ENCODE measurements around the gene UROD.

UROD gene

DNA sequence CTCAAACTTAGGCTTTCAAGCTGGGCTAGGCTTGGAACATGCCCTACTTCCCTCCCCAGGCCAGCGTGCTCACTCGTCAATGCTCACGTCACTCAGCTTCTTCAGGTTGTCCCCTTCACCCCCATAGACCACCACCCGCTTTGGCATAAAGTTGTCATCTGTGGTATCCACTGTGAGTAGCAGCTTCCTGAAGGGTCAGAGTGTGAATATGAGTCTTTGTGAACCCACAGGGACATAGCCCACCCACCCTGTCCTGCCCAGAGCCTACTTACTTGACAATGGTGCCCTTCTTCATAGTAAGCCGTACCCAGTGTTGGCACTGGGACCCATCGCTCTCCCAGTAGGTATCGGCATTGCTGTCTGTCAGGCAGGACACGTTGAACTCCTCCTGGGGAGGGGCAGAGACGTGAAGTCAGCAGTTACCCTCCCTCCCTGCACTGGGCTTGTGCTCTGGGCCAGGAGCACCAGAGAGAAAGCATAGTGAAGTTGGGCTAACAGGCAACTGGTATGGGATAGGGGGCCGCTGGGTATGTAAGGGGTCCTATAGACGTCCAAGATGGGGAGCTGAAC, 2.7 kb upstream of the UROD start:
- no peak for DNase-seq

DNA sequence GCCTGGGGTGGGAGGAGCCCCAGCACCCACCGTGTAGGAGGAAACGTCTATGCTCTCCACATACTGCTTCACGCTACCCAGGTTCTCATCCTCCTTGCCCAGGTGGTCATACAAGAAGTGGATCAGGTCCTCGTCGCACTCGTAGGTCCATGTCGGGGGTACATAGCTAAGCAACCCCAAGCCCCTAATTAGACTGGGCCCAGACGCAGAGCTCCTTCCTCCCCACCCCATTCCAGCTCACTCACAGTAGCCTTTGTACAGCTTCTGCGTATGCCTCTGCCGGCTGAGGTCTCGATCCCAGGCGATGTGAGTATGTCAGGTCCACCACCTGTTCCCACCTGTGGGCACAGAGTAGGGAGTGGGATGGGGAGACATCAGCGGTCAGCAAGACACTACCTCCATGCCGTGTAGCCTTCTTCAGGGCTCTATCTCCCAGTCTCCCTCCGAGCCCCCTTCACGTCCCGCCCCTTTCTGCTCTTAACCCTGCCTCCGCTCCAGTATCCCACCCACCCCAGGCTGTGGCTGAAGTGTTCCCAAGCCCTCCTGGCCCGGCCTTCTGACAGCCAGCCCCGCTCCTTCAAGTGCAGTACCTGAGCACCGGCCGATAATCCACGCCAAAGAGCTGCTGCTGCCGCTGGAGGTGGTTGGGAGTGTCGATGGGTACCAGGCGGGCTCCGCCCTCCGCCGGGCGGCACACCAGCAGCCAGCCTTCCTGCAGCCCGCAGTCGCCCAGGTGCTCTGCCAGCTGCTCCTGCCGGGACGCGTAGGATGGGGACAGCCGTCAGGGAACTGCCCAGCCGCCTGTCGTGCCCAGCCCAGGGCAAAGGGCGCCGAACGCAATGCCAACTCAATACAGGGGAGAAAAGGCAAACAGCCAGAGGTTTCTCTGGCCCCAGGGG, 1.8 kb upstream of the UROD start:
- DNase-seq = peak; percentile 27

DNA sequence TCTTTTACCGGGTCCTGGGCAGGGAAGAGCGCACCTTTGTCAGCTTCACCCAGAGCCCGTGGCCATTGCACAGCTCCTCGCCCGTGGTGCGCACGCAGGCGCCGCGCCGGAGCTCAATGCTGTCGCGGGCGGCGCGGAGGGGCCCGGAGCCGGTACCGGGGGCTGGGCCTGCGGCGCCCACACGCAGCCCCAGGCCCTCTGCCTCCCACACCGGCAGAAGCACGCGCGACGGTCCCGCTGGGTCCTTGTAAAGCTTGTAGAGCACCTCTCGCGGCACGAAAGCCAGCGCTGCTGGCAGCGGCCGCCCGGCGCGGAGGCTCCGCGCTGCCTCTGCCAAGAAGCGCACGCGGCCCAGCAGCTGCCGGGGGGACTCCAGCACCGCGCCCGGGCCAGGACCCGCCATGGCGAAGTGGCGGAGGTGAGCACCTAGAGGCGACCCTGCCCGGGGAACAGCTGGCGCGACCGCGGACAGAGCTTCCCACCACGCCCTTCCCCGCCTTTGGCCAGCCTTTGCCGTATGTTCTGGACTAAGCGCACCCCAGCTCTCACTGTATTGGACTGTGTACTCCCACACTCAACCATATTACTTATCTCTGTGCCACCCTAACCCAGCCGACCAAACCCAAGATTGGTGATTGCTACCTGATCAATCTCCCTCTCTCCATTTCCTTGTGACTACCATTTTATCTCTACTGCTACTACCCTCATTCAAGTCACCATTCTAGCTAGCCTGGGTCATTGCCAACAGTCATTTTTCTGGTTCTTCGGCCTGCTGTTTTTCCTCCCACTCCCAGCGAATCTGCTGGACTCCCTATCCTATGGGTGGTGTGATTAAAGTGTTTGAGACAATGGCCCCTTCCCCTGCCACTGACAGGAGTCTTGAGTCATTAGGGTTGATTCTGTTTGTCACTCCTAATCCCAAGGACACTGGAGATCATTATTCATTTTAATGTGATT, 921 bp upstream of the UROD start, which contains the start of gene HECTD3:
Gene HECTD3 (minus strand): TSS at position 470 of the 957 bp plus-strand sequence. CDS start 67 bp downstream, at position 403.
- peak; percentile 69 for DNase-seq

DNA sequence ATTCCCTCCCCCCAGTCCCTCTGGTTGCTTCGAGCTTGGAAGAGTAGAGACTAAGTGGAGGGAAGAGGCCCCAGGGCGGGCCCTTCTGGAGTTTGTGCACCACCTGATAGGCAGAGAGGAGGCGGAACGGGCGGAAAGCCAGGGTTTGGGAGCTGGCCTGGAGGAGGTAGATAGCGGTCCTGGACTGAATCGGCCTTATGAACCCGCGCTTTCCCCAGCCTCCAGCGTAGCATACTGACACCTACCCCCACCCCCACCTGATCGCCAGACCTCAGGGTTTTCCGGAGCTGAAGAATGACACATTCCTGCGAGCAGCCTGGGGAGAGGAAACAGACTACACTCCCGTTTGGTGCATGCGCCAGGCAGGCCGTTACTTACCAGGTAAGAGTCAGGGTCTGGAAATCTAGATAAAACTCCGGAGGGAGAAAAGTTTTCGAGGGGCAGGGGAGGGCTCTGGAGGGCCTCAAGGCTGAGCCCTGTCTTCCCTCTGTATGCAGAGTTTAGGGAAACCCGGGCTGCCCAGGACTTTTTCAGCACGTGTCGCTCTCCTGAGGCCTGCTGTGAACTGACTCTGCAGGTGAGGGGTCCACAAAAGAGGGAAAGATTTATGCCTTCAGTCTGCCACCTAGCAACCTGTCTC, 705 bp downstream of the UROD start:
- DNase-seq = peak; percentile 57

DNA sequence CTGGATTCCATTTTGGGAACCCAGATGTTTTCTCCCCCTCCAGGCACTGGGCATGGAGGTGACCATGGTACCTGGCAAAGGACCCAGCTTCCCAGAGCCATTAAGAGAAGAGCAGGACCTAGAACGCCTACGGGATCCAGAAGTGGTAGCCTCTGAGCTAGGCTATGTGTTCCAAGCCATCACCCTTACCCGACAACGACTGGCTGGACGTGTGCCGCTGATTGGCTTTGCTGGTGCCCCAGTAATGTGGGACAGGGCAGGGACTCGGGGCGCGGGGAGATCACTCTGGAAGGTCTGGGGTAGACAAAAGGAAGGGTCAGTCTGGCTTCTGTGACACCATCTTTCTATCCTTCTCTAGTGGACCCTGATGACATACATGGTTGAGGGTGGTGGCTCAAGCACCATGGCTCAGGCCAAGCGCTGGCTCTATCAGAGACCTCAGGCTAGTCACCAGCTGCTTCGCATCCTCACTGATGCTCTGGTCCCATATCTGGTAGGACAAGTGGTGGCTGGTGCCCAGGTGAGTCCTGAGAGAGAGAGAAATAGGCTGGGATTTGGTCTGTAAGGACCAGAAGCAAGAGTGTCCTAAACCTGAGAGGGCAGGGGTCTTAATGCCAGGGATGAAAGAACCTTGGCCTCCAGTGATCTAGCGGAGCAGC, 1.6 kb downstream of the UROD start:
- DNase-seq = no peak

DNA sequence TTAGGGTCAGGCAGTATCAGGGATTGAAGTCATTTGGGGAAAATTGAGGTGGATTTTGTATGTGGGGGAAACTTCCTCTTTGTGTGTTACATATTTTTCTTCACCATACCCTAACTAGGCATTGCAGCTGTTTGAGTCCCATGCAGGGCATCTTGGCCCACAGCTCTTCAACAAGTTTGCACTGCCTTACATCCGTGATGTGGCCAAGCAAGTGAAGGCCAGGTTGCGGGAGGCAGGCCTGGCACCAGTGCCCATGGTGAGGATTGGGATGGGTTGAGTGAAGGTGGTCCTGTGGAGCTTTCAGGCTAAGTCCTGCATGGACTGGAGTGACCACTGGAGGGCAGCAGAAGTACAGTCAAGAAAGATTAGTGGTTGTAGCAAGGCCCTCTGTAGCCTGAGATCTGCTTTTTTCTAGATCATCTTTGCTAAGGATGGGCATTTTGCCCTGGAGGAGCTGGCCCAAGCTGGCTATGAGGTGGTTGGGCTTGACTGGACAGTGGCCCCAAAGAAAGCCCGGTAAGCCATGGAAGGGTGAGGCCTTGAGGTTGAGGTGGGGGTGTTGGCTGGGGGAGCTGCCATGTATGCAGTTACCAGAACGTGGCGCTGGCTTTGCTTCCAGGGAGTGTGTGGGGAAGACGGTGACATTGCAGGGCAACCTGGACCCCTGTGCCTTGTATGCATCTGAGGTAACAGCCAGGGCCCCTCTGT, 2.4 kb downstream of the UROD start:
- DNase-seq = peak; percentile 77

DNA sequence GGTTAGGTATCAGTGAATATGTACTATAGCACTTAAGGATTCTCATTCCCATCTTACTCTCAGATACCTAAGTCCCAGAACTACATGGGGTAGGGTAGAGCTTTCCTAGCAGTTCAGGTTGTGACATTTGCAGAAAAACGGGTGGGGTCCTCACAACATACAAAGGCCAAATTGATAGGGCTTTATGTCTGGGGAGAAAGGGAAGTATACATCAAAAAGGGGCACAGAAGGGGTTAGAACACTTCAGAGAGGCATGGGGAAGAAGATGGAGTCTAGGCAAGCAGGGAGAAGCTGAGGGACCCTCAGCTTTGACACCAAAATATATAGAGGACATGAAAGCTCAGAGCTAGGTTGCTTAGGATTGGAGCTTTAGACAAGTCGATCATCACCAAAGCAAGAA, 3.6 kb downstream of the UROD start:
- no peak for DNase-seq

DNA sequence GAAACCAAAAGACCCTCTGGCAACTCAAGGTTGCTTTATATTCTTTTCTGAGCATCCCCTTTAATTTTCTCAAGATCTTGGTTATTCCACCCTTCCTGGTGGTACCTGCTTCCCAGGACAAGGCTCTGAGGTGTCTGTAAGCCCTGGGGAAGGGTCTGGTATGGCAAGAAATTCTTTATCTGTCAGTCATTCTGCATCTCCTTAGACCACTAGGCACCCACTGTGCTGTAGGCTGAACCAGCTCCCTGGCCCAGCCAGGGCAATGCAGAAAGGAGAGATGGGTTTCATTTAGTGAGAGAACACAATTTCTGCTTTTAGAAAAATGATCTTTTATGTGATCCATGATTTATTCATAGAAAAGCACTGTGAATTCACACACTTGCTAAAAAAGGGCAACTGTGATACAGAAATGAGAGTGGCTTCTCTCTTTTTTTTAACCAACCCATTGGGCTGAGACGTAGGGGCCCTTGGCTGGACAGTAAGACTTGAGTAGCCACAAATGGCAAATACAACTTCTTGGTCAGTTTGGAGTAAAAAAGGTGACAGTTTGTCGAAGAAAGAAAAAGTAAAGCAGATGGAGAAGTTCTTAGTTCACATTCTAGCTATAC, 4.1 kb downstream of the UROD start:
- DNase-seq = no peak

DNA sequence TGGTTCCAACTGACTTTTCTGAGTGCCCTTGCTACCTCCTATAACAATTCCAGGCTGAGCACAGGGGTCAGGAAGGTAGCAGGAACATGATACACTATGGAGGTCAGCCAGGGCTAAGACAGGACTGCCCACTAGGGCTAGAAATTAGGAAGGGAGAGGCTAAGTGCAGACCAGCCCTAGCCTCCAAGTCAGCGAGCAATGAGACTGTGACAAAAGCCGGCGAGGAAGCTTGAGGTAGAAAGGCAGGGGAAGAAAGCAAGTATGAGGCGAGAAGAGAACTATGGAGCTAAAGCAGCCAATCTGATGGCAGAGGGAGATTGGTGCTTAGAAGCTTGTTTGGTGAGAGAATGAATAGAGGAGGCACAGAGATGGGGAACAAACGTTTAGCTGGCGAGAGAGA, 4.7 kb downstream of the UROD start:
- no peak for DNase-seq

DNA sequence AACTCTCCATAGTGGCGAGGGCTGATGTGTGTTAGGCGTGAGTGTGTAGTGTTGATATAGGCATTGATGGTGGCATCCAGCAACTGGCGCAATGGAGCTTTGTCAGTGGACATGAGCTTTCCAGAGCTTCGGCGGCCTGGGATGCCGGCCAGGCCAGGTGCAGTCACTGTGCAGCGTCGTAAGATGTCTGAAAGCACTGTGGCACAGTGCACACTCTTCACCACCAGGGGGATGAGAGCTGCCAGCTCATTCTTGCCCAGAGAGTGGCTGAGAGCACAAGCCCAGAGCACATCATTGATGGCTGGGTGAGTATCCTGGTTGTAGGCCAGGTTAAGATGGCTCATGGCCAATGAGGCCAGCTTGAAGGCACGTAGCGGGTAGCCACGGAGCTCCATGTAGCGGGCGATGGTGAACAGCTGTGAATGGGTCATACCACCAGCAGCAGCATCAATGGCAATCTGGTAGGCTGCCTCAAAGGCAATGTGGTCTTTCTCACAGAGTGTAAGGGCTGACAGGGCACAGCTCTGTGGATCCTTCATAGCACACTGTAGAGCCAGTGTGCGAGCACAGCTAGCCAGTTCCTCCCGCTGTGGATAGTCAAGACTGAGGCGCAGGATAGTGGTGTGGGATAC, 6.7 kb downstream of the UROD start:
- peak; percentile 68 for DNase-seq

DNA sequence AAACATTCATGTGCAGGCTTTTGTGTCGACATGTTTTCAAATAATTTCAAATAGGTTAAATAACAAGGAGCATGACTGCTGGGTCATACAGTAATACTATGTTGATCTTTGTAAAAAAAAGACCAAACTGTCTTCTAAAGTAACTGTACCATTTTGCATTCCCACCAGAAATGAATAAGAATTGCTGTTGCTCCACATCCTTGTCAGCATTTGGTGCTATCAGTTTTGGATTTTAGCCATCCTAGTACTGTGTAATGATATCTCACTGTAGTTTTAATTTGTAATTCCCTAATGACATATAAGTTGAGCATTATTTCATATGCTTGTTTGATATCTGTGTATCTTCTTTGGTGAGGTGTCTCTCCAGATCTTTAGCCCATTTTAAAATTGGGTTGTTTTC, 11.6 kb downstream of the UROD start:
- DNase-seq = no peak

DNA sequence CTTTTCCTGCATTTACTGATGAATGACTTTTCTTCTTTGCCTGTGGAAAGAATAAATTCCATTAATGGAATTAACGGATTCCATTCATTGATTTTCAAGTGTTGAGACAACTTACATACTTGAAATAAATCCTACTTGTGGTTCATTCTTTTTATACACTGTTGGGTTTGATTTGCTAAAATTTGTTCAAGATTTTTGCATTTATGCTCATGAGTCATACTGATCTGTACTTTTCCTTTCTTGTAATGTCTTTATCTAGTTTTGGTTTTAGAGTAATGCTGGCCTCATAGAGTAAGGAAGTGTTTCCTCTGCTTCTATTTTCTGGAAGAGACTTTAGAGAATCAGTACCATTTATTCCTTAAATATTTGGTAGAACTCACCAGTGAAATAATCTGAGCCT, 14.4 kb downstream of the UROD start:
- DNase-seq = no peak

DNA sequence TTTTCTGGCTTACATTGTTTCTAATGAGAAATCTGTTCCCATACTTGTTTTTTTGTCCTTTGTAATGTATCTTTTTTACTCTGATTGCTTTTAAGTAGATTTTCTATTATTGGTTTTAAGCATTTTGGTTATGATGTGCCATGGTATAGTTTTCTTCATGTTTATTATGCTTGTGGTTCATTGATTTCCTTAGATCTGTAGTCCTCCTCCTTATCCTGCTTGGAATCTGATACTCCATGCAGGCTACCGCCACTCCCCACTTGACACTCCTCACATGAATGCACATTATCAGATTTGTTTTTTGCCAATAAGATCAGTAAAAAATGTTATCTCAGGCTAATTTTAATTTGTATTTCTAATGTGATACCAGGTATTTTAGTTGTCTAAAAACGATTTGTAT, 20.8 kb downstream of the UROD start:
- no peak for DNase-seq

DNA sequence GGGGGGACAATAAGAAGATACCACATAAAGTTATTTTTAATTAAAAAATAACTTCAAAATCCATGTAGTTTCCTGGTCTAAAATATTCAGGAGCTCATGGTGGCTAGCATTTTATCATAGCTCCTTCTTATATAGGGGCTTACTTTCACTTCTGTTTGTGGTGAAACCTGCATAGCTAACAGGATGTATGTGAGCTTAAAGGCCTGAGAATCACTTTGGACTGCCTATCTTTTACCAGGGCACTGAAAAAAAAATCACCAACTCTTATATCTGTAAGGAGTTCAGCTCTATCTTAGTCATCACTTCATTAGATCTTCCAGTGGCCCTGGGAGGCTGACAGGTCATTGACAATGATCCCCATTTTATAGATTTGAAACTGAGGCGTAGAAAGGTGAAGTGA, 21.3 kb downstream of the UROD start:
- DNase-seq = no peak

DNA sequence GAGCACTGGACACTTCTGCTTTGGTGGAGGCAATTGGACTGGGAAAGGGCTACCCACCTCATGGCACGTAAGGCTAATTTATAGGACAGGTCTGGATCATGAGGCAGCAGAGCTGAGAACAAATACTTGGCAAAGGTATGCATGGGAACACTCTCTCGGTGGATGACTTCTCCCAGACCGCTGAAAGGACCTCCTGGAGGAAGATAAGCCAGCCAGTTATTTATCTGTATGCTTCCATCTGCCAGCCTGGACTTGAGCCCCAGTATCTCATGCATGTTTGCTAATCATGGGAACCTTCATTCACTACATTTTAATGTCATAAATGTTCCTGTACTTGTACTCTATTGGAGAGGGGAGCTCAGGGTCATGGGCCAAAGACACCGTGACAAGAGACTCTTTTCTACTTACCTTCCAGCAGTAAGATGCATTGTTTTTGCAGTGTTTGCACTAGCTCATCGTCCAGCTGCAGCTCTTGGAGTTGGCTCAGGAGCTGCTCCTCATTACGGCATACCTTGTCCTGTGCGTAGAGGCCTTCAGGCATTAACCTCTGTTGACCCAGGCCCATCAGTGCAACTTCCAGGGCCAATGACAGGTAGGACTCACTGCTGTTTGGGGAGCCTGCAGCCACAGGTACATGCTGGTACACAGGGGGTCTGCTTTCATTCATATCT, 23.7 kb downstream of the UROD start:
- DNase-seq = no peak

DNA sequence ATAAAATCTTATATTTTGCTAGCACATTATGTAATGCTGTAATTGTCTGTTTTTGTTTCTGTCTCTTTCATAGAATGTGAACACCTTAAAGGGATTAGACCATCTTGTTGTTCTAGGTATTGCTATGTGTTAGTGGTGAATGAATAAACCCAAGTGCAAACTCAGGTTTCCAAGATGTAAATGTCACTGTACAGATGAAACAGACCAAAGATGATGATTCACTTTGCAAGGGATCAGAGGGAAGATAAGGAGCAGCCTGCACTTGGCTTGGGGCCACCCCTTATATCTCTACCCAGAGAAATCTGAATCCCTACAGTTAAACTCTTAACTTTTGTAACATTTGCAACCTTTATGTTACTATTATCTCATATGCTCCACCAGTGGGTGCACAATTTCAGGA, 25.4 kb downstream of the UROD start:
- DNase-seq = no peak

DNA sequence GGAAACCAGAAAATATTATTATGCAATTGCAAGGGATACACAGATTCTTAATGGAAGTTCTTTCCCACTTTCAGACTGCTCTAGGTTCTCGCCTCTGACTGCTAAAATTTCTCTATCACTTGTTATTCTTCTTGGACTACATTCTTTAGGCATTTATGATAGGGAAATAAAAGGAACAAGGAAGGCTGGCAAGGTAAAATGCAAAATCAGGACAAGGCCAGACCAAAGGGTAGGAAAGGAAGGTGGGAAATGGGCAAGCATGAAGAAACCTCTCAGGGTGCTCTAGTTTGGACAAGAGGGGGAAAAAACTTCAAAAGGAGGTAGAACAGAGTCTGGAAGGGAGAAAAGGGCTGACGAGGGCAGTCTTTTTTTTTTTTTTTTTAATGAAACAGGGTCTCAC, 26.2 kb downstream of the UROD start:
- DNase-seq = no peak

DNA sequence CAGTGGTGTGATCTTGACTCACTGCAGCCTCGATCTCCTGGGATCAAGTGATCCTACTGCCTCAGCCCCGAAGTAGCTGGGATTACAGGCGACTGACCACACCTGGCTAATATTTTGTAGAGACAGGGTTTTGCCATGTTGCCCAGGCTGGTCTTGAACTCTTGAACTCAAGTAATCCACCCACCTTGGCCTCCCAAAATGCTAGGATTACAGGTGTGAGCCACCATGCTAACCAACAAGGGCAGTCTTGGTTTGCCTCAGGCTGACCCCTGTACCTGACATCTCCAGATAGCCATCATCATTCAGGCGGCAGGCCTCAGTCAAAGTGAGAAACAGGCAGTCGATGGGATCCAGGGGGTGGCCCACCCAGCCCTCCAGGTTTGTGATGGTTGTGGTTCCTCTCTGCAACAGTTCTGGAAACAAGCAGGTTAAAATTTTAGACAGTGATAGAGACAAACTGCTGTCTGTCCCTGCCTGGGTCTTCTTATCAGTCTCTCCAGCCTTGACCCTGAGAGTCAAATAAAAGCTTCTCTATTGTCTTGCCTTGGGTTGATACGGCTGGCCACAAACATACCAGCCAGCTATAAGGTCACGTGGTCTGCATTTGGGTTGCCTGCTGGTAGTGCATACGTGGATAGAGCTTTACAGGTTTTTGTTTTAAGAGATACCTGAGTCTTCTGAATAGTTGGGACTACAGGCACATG, 26.8 kb downstream of the UROD start:
- no peak for DNase-seq

DNA sequence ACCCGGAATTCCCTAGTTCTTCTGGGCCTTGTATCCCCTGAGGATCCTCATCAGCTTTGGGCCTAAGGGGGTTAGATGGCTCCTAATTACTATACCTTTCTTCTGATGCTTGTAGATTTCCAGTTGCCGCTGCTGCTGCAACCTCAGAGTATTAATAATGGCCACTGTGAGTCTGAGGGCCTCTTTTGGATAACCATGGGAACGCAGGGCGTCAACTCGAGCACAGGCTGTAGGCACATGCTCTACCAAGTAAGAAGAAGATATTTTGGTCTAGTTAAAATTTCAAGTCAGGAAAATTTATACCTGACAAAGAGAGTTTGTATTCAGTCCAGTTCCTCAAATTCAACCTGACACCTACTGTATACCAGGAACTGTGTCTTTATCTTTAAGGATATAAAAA, 28.2 kb downstream of the UROD start:
- no peak for DNase-seq
